Activated naive CD8-positive, alpha-beta T cell treated with anti-CD3 and anti-CD28 coated beads, Interleukin-2, amount 10 ng/mL, durations not matched to agents 7 days and 5 days (primary cell): ENCODE results near the gene ZBTB49. TPM values are rescaled to one million over a fixed set of nuclear protein-coding genes. Genes with fewer than 3 reads are reported as not detected.
"Not testable (repeated sequence)": the region's sequence is repeated elsewhere in the genome, so short reads cannot be mapped to it uniquely, and the experiment has no call there.

ENCODE experiments used
- ATAC-seq: fragments of 150-1000 bp; cut with Tn5 transposase; one replicate; pipeline ENCODE4 v1.10.0; 2021; ENCODE audit warnings: low read depth, moderate library complexity
- POLR2A ChIA-PET: fragments of 350-600 bp; sonication (Branson Sonifier 250); formaldehyde crosslinking; loops from one replicate; lab custom pipeline; 2021; ENCODE audit warnings: antibody characterized with exemption; lab: Charles Lee
- DNase-seq: peaks from one replicate; pipeline ENCODE4 v3.0.0; 2021
- H3K27ac Mint-ChIP-seq: one replicate; pipeline ENCODE4 v1.8.0; 2022; ENCODE audit warnings: mild to moderate bottlenecking, mixed read lengths
- H3K27me3 Mint-ChIP-seq: one replicate; pipeline ENCODE4 v1.8.0; 2022; ENCODE audit warnings: mild to moderate bottlenecking, moderate library complexity, mixed read lengths
- H3K36me3 Mint-ChIP-seq: one replicate; pipeline ENCODE4 v1.8.0; 2021; ENCODE audit warnings: mild to moderate bottlenecking, mixed read lengths
- H3K4me1 Mint-ChIP-seq: one replicate; pipeline ENCODE4 v1.8.0; 2021; ENCODE audit warnings: mixed read lengths
- H3K4me3 Mint-ChIP-seq: one replicate; pipeline ENCODE4 v1.8.0; 2022; ENCODE audit warnings: mild to moderate bottlenecking, moderate library complexity, mixed read lengths
- H3K9me3 Mint-ChIP-seq: one replicate; pipeline ENCODE4 v1.8.0; 2021; ENCODE audit warnings: mixed read lengths
- total RNA-seq, 2 experiments: library from RNA; stranded (reverse); gene quantifications; one replicate each; pipeline ENCODE4 v1.2.3, GENCODE V29; 2021

ZBTB49 gene
- total RNA-seq, 2 experiments from 2014 or later = 9.7 to 13.0 TPM

- Mint-ChIP-seq H3K4me3 (no peak overlapping the region), H3K9me3 (no peaks in the 10 kb centered on the region)
These were observed 44.9 kb downstream of the ZBTB49 start for GRCh38 chr4:4334798-4335520.

GRCh38 chr4:4338210-4339001 lies 48.4 kb downstream of the ZBTB49 start:
- DNase-seq (no peak), ATAC-seq (no peak)
- Mint-ChIP-seq H3K27ac (no peak overlapping the region), H3K9me3 (no peaks in the 10 kb centered on the region), H3K4me1 (peaks cover 9% of the 10 kb centered on the region), H3K36me3 (no peaks in the 10 kb centered on the region), H3K4me3 (no peak overlapping the region), H3K27me3 (no peaks in the 10 kb centered on the region)
- POLR2A ChIA-PET = interaction anchor here (1.5 kb wide), 1 partner anchor 90 kb away, joined by 5 read pairs; the partner anchor contains the start of gene TMEM128

More at GRCh38 chr4:4334798-4335520, 44.9 kb downstream of the ZBTB49 start:
- H3K27ac Mint-ChIP-seq = no peak overlapping the region
- no peaks in the 10 kb centered on the region for H3K36me3 Mint-ChIP-seq
- H3K27me3 Mint-ChIP-seq = peaks cover 2% of the 10 kb centered on the region
- ATAC-seq = peak; percentile 86
- DNase-seq = peak; percentile 76
- POLR2A ChIA-PET = interaction anchor here (0.9 kb wide), 1 partner anchor 87 kb away, joined by 4 read pairs; the partner anchor contains the start of gene TMEM128
- H3K4me1 Mint-ChIP-seq = peaks cover 9% of the 10 kb centered on the region

GRCh38 chr4:4339504-4340085 lies 49.5 kb downstream of the ZBTB49 start:
- no peak for ATAC-seq
- no peaks in the 10 kb centered on the region for H3K36me3 Mint-ChIP-seq
- no peak for DNase-seq
- H3K4me3 Mint-ChIP-seq = no peak overlapping the region
- H3K4me1 Mint-ChIP-seq = peaks cover 9% of the 10 kb centered on the region
- H3K27ac Mint-ChIP-seq = no peak overlapping the region
- H3K9me3 Mint-ChIP-seq = no peaks in the 10 kb centered on the region
- no peaks in the 10 kb centered on the region for H3K27me3 Mint-ChIP-seq
- POLR2A ChIA-PET = interaction anchor here (1.5 kb wide), 1 partner anchor 91 kb away, joined by 5 read pairs; the partner anchor contains the start of gene TMEM128

GRCh38 chr4:4341861-4342650 lies 52.0 kb downstream of the ZBTB49 start:
- ATAC-seq = no peak
- Mint-ChIP-seq H3K27ac (no peak overlapping the region), H3K4me1 (peaks cover 2% of the 10 kb centered on the region), H3K4me3 (no peak overlapping the region), H3K36me3 (peaks cover under 1% of the 10 kb centered on the region), H3K27me3 (no peaks in the 10 kb centered on the region), H3K9me3 (peaks cover 2% of the 10 kb centered on the region)
- POLR2A ChIA-PET = interaction anchor here (0.5 to 0.9 kb wide), 2 partner anchors 12 to 82 kb away, joined by 3 to 5 read pairs; no protein-coding TSS in a partner anchor
- no peak for DNase-seq

GRCh38 chr4:4343038-4343437 lies 53.0 kb downstream of the ZBTB49 start:
- Mint-ChIP-seq H3K36me3 (peaks cover 4% of the 10 kb centered on the region), H3K4me1 (peaks cover 9% of the 10 kb centered on the region), H3K9me3 (peaks cover 3% of the 10 kb centered on the region), H3K4me3 (no peak overlapping the region), H3K27ac (no peak overlapping the region), H3K27me3 (no peaks in the 10 kb centered on the region)
- no peak for DNase-seq
- no peak for ATAC-seq
- POLR2A ChIA-PET = interaction anchor here (0.9 kb wide), 1 partner anchor 83 kb away, joined by 3 read pairs; no protein-coding TSS in a partner anchor

GRCh38 chr4:4344915-4345527 lies 55.0 kb downstream of the ZBTB49 start:
- H3K4me1 Mint-ChIP-seq = peaks cover 21% of the 10 kb centered on the region
- DNase-seq (no peak), ATAC-seq (no peak)
- no peaks in the 10 kb centered on the region for H3K27me3 Mint-ChIP-seq
- no peak overlapping the region for H3K4me3 Mint-ChIP-seq
- no peak overlapping the region for H3K27ac Mint-ChIP-seq
- peaks cover 6% of the 10 kb centered on the region for H3K9me3 Mint-ChIP-seq
- POLR2A ChIA-PET = no interaction called here
- peaks cover 12% of the 10 kb centered on the region for H3K36me3 Mint-ChIP-seq

- ATAC-seq = no peak
- Mint-ChIP-seq H3K4me1 (peaks cover 21% of the 10 kb centered on the region), H3K9me3 (peaks cover 8% of the 10 kb centered on the region), H3K4me3 (no peak overlapping the region), H3K36me3 (peaks cover 14% of the 10 kb centered on the region), H3K27me3 (no peaks in the 10 kb centered on the region), H3K27ac (peak overlapping the region; percentile 91)
- DNase-seq = no peak
- POLR2A ChIA-PET = no interaction called here
These were observed 57.5 kb downstream of the ZBTB49 start for GRCh38 chr4:4347585-4347984.

GRCh38 chr4:4348585-4348984 lies 58.5 kb downstream of the ZBTB49 start:
- DNase-seq (peak; percentile 63), ATAC-seq (peak; percentile 97)
- POLR2A ChIA-PET = interaction anchor here (0.7 to 0.8 kb wide), 2 partner anchors 11 to 101 kb away, joined by 3 to 6 read pairs; partner anchors contain the start of gene TMEM128
- Mint-ChIP-seq H3K36me3 (peaks cover 14% of the 10 kb centered on the region), H3K4me1 (peaks cover 19% of the 10 kb centered on the region), H3K27ac (peak overlapping the region; percentile 91), H3K4me3 (peak overlapping the region; percentile 76), H3K9me3 (peaks cover 13% of the 10 kb centered on the region)
- H3K27me3 Mint-ChIP-seq = not testable (repeated sequence)

- Mint-ChIP-seq H3K27me3 (no peaks in the 10 kb centered on the region), H3K36me3 (peaks cover 14% of the 10 kb centered on the region), H3K4me1 (peaks cover 19% of the 10 kb centered on the region), H3K9me3 (peaks cover 15% of the 10 kb centered on the region), H3K4me3 (no peak overlapping the region), H3K27ac (no peak overlapping the region)
- DNase-seq = no peak
- no peak for ATAC-seq
- POLR2A ChIA-PET = no interaction called here
These were observed 59.8 kb downstream of the ZBTB49 start for GRCh38 chr4:4349867-4350266.

GRCh38 chr4:4350909-4351308 lies 60.9 kb downstream of the ZBTB49 start:
- Mint-ChIP-seq H3K36me3 (peaks cover 14% of the 10 kb centered on the region), H3K9me3 (peaks cover 15% of the 10 kb centered on the region), H3K27ac (no peak overlapping the region), H3K27me3 (no peaks in the 10 kb centered on the region), H3K4me3 (no peak overlapping the region), H3K4me1 (peaks cover 19% of the 10 kb centered on the region)
- no peak for DNase-seq
- POLR2A ChIA-PET = no interaction called here
- no peak for ATAC-seq

- DNase-seq (no peak), ATAC-seq (no peak)
- POLR2A ChIA-PET = no interaction called here
- Mint-ChIP-seq H3K27me3 (no peaks in the 10 kb centered on the region), H3K9me3 (peaks cover 9% of the 10 kb centered on the region), H3K4me1 (no peaks in the 10 kb centered on the region), H3K4me3 (no peak overlapping the region), H3K27ac (no peak overlapping the region), H3K36me3 (peaks cover 2% of the 10 kb centered on the region)
These were observed 65.3 kb downstream of the ZBTB49 start for GRCh38 chr4:4355302-4355701.
